ENCODE results near the gene TMC3. TPM values are rescaled to one million over a fixed set of nuclear protein-coding genes. Genes with fewer than 3 reads are reported as not detected.

TMC3 gene
- total RNA-seq, 1 donor from 2014 or later: not detected

DNA sequence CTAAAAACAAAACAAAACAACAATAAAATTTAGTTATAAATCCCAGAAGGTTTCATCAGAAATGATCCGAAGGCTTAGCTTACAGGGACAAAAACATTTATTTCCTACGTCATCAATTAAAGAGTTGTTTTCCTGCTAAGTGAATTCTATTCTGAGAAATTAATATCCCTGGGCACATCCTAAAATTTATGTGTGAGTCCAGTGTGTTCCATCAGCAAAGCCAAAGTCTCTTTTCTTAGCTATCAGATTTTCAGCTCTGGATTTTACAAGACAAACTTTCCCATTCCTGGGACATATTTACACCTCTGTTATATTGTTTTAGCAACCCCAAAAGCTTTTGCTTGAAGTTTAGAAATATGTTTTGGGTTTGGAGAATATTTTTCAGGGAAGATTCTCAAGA lies 4.4 kb upstream of the TMC3 start:
- TF ChIP-seq, protein P1, sequence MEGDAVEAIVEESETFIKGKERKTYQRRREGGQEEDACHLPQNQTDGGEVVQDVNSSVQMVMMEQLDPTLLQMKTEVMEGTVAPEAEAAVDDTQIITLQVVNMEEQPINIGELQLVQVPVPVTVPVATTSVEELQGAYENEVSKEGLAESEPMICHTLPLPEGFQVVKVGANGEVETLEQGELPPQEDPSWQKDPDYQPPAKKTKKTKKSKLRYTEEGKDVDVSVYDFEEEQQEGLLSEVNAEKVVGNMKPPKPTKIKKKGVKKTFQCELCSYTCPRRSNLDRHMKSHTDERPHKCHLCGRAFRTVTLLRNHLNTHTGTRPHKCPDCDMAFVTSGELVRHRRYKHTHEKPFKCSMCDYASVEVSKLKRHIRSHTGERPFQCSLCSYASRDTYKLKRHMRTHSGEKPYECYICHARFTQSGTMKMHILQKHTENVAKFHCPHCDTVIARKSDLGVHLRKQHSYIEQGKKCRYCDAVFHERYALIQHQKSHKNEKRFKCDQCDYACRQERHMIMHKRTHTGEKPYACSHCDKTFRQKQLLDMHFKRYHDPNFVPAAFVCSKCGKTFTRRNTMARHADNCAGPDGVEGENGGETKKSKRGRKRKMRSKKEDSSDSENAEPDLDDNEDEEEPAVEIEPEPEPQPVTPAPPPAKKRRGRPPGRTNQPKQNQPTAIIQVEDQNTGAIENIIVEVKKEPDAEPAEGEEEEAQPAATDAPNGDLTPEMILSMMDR (IDR thresholded peaks at IDR 0.05; ENCODE audit: borderline replicate concordance): no peak
- DNase-seq: no peak
- no peaks in the 10 kb centered on the region for H3K9me3 ChIP-seq (replicated peaks)
- intact Hi-C loops (cut with micrococcal nuclease): no loop called here
- peaks cover 6% of the 10 kb centered on the region for H3K27me3 ChIP-seq (ENCODE audit: low read depth)
- peaks cover 4% of the 10 kb centered on the region for H3K4me1 ChIP-seq
- H3K4me3 ChIP-seq: no peak overlapping the region
- peak overlapping the region; percentile 39 for H3K27ac ChIP-seq (replicated peaks)
- no peaks in the 10 kb centered on the region for H3K36me3 ChIP-seq

DNA sequence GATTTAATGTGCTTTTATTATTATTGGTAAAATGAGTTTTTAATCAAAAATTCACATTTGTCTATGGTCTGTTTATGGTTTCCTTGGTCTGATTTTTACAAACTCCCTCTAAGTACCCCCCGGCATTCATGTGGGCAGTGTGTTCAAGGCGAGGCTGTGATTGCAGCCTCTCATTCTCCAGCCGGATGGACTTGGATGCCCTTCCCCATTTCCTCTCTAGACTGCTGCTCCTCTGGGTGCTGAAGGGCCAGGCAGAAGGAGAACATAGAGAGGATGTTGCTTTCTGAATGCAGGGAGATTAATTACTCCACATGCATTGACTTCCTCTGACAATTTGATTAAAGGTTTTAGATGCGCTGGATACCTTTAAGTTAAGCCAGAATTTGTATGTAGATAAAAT lies 3.9 kb upstream of the TMC3 start:
- Histone ChIP-seq H3K27me3 (ENCODE audit: low read depth) (peaks cover 10% of the 10 kb centered on the region), H3K4me1 (peaks cover 4% of the 10 kb centered on the region), H3K27ac (replicated peaks) (no peak overlapping the region), H3K36me3 (no peaks in the 10 kb centered on the region), H3K4me3 (no peak overlapping the region), H3K9me3 (replicated peaks) (no peaks in the 10 kb centered on the region)
- TF ChIP-seq, protein P1 (IDR thresholded peaks at IDR 0.05; ENCODE audit: borderline replicate concordance): no peak
- no peak for DNase-seq
- intact Hi-C loops (cut with micrococcal nuclease): no loop called here

DNA sequence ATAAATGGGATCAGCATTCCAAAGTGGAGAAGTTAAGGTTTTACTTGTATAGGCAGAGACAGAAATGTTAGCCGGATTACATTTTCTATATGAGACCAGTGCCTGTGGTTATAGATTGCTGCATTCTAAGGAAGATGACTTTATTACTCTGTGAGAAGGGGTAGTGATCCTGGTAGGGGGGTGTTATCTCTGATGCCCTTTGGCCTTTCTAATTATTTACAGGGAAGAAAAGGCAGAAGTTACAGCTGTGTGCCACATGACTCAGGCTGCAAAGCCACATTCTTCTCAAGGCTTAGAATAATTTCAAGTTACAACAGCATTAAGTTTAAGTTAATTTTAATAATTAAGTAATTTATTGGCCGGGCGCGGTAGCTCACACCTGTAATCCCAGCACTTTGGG lies 2.2 kb upstream of the TMC3 start:
- no peak overlapping the region for H3K27ac ChIP-seq (replicated peaks)
- intact Hi-C loops (cut with micrococcal nuclease): no loop called here
- H3K9me3 ChIP-seq (replicated peaks): no peaks in the 10 kb centered on the region
- H3K27me3 ChIP-seq (ENCODE audit: low read depth): peaks cover 10% of the 10 kb centered on the region
- TF ChIP-seq, protein P1 (IDR thresholded peaks at IDR 0.05; ENCODE audit: borderline replicate concordance): no peak
- DNase-seq: no peak
- no peaks in the 10 kb centered on the region for H3K36me3 ChIP-seq
- H3K4me3 ChIP-seq: no peak overlapping the region
- peaks cover 4% of the 10 kb centered on the region for H3K4me1 ChIP-seq

DNA sequence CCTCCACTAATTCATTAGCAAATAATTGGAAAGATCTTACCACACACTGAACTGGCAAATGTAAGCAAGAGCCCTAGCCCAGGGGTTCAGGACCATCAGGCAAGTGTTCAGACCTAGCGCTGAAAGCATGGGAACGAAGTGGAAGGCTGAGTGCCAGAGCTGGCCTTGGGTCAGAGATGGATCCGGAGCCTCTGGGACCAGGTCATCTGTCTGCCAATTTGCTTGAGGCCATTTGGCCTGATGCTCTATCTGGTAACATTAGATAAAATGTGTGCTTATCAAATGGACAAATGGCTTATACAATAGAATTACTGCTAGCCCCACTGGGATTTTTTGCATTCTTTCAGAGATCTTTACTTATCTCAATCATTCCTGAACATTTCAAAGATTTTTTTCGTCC lies 1.4 kb upstream of the TMC3 start:
- Histone ChIP-seq H3K9me3 (replicated peaks) (no peaks in the 10 kb centered on the region), H3K27ac (replicated peaks) (no peak overlapping the region), H3K27me3 (ENCODE audit: low read depth) (peaks cover 10% of the 10 kb centered on the region), H3K4me1 (peaks cover 4% of the 10 kb centered on the region), H3K4me3 (no peak overlapping the region), H3K36me3 (no peaks in the 10 kb centered on the region)
- intact Hi-C loops (cut with micrococcal nuclease): no loop called here
- TF ChIP-seq, protein P1 (IDR thresholded peaks at IDR 0.05; ENCODE audit: borderline replicate concordance): no peak
- DNase-seq: peak; percentile 49

DNA sequence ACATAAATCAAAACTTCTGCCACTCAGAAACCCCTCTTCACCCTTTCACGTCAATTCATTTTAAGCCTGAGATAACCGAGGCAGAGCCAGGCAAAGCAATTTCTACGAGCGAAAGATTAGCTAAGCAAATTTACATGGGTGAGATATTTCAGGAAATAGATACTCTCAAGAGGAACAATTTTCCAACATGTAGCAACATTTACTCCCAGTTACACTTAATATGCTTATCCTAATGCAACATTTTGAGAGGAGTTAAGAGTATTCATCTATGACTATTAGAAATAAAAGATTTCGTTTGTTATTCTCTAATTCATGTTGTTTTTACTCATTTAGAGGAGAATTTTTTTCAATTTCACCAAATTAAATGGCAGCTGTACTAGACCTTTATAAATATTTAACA lies 837 bp downstream of the TMC3 start:
- Histone ChIP-seq H3K36me3 (no peaks in the 10 kb centered on the region), H3K27ac (replicated peaks) (no peak overlapping the region), H3K27me3 (ENCODE audit: low read depth) (peaks cover 10% of the 10 kb centered on the region), H3K4me1 (no peaks in the 10 kb centered on the region), H3K9me3 (replicated peaks) (no peaks in the 10 kb centered on the region), H3K4me3 (no peak overlapping the region)
- no peak for DNase-seq
- intact Hi-C loops (cut with micrococcal nuclease): no loop called here
- TF ChIP-seq, protein P1 (IDR thresholded peaks at IDR 0.05; ENCODE audit: borderline replicate concordance): no peak

DNA sequence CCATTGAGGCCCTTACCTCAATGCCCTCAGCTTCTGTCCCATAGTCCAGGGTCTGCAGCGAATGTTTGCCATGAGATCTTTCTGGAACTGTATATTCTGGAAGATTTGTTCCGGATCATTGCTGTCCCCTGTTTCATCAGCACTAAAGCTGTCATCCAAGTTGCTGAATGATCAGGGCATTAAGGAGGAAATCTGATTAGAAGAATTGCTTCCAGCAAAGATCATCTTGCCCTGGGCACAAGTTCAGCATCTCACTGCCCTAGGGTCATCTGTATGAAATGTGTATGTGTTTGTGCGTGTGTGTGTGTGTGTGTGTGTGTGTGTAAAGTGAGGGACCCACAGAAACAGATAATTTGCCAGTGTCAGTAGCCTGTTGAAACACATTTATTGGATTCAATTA lies 1.4 kb downstream of the TMC3 start:
- Histone ChIP-seq H3K4me1 (no peaks in the 10 kb centered on the region), H3K27me3 (ENCODE audit: low read depth) (peaks cover 10% of the 10 kb centered on the region), H3K36me3 (no peaks in the 10 kb centered on the region), H3K9me3 (replicated peaks) (no peaks in the 10 kb centered on the region), H3K4me3 (no peak overlapping the region), H3K27ac (replicated peaks) (no peak overlapping the region)
- no peak for DNase-seq
- TF ChIP-seq, protein P1 (IDR thresholded peaks at IDR 0.05; ENCODE audit: borderline replicate concordance): no peak
- intact Hi-C loops (cut with micrococcal nuclease): no loop called here
